Endothelial cell (in vitro differentiated cells): Measurements from ENCODE around the gene BCAP31. TPM values are rescaled to one million over a fixed set of nuclear protein-coding genes. Genes with fewer than 3 reads are reported as not detected.
A peak's percentile ranks its signal among the peaks of the same experiment; 100 is the strongest.

ENCODE experiments used
- DNase-seq: peaks from one replicate; pipeline ENCODE4 v3.0.0; 2021; ENCODE audit warnings: low spot score
- H3K27ac Mint-ChIP-seq: one replicate; pipeline ENCODE4 v1.8.0; 2021; ENCODE audit warnings: mixed read lengths, inconsistent platforms; ENCODE audit not compliant: unreplicated experiment
- H3K27me3 Mint-ChIP-seq: one replicate; pipeline ENCODE4 v1.8.0; 2021; ENCODE audit warnings: mild to moderate bottlenecking, moderate library complexity, mixed read lengths, inconsistent platforms; ENCODE audit not compliant: unreplicated experiment
- H3K36me3 Mint-ChIP-seq: one replicate; pipeline ENCODE4 v1.8.0; 2021; ENCODE audit warnings: mild to moderate bottlenecking, low read depth, mixed read lengths, inconsistent platforms; ENCODE audit not compliant: unreplicated experiment
- H3K4me1 Mint-ChIP-seq: one replicate; pipeline ENCODE4 v1.8.0; 2021; ENCODE audit warnings: mild to moderate bottlenecking, mixed read lengths, inconsistent platforms; ENCODE audit not compliant: unreplicated experiment
- H3K4me3 Mint-ChIP-seq: one replicate; pipeline ENCODE4 v1.8.0; 2021; ENCODE audit warnings: mild to moderate bottlenecking, mixed read lengths, inconsistent platforms; ENCODE audit not compliant: unreplicated experiment
- H3K9me3 Mint-ChIP-seq: one replicate; pipeline ENCODE4 v1.8.0; 2021; ENCODE audit warnings: mixed read lengths, inconsistent platforms; ENCODE audit not compliant: unreplicated experiment
- CTCF ChIP-seq: fragments of 200-600 bp; sonication (generic); IDR thresholded peaks from one replicate; pipeline ENCODE4 v1.5.0; 2021; ENCODE audit warnings: antibody characterized with exemption; ENCODE audit not compliant: unreplicated experiment
- total RNA-seq: library from RNA; stranded (reverse); fragmentation: NEBNext Ultra II Directional; extraction: Animal tissue kit (Norgen Biotek cat#: 25700); gene quantifications from one replicate; pipeline ENCODE4 v1.2.1, GENCODE V29; 2021; ENCODE audit not compliant: unreplicated experiment

The BCAP31 gene
- total RNA-seq, 1 donor from 2014 or later, result 282 TPM

GRCh38 chrX:153667956-153668396 is 56.2 kb downstream of the BCAP31 start:
- H3K9me3 Mint-ChIP-seq, result no peaks in the 10 kb centered on the region
- no peaks in the 10 kb centered on the region for H3K4me1 Mint-ChIP-seq
- H3K36me3 Mint-ChIP-seq, result no peaks in the 10 kb centered on the region
- TF ChIP-seq CTCF, result peak; percentile 73
- peaks cover 6% of the 10 kb centered on the region for H3K27me3 Mint-ChIP-seq
- no peak overlapping the region for H3K27ac Mint-ChIP-seq
- peak; percentile 76 for DNase-seq
- no peak overlapping the region for H3K4me3 Mint-ChIP-seq

GRCh38 chrX:153667281-153667955 is 56.8 kb downstream of the BCAP31 start:
- no peak for DNase-seq
- no peak for TF ChIP-seq CTCF
- no peaks in the 10 kb centered on the region for H3K36me3 Mint-ChIP-seq
- peaks cover 3% of the 10 kb centered on the region for H3K27me3 Mint-ChIP-seq
- H3K4me1 Mint-ChIP-seq, result no peaks in the 10 kb centered on the region
- H3K4me3 Mint-ChIP-seq, result no peak overlapping the region
- no peak overlapping the region for H3K27ac Mint-ChIP-seq
- H3K9me3 Mint-ChIP-seq, result no peaks in the 10 kb centered on the region

GRCh38 chrX:153665726-153666306 is 58.4 kb downstream of the BCAP31 start:
- TF ChIP-seq CTCF, result no peak

GRCh38 chrX:153662266-153662665 is 61.9 kb downstream of the BCAP31 start:
- peak; percentile 46 for TF ChIP-seq CTCF
- no peak overlapping the region for H3K4me3 Mint-ChIP-seq
- no peaks in the 10 kb centered on the region for H3K9me3 Mint-ChIP-seq
- H3K36me3 Mint-ChIP-seq, result no peaks in the 10 kb centered on the region
- H3K4me1 Mint-ChIP-seq, result peaks cover 4% of the 10 kb centered on the region
- H3K27me3 Mint-ChIP-seq, result peaks cover 2% of the 10 kb centered on the region
- no peak overlapping the region for H3K27ac Mint-ChIP-seq
- DNase-seq, result peak; percentile 54

More at GRCh38 chrX:153665726-153666306, 58.4 kb downstream of the BCAP31 start:
- H3K4me3 Mint-ChIP-seq, result no peak overlapping the region
- no peak overlapping the region for H3K27ac Mint-ChIP-seq
- peaks cover 3% of the 10 kb centered on the region for H3K27me3 Mint-ChIP-seq
- H3K9me3 Mint-ChIP-seq, result no peaks in the 10 kb centered on the region
- H3K36me3 Mint-ChIP-seq, result no peaks in the 10 kb centered on the region
- peaks cover 4% of the 10 kb centered on the region for H3K4me1 Mint-ChIP-seq
- DNase-seq, result no peak

- Mint-ChIP-seq H3K36me3 (no peaks in the 10 kb centered on the region), H3K9me3 (no peaks in the 10 kb centered on the region), H3K27me3 (peaks cover 1% of the 10 kb centered on the region), H3K27ac (no peak overlapping the region), H3K4me3 (no peak overlapping the region), H3K4me1 (peaks cover 4% of the 10 kb centered on the region)
- DNase-seq, result no peak
- TF ChIP-seq CTCF, result no peak
These were observed 64.9 kb downstream of the BCAP31 start for GRCh38 chrX:153659268-153659667.
